ENCODE measurements around the gene FHIT. TPM values are rescaled to one million over a fixed set of nuclear protein-coding genes. Genes with fewer than 3 reads are reported as not detected.

Gene FHIT
- total and polyA plus RNA-seq, 7 donors = 0.98 to 10.4 (median 4.0) TPM

DNA sequence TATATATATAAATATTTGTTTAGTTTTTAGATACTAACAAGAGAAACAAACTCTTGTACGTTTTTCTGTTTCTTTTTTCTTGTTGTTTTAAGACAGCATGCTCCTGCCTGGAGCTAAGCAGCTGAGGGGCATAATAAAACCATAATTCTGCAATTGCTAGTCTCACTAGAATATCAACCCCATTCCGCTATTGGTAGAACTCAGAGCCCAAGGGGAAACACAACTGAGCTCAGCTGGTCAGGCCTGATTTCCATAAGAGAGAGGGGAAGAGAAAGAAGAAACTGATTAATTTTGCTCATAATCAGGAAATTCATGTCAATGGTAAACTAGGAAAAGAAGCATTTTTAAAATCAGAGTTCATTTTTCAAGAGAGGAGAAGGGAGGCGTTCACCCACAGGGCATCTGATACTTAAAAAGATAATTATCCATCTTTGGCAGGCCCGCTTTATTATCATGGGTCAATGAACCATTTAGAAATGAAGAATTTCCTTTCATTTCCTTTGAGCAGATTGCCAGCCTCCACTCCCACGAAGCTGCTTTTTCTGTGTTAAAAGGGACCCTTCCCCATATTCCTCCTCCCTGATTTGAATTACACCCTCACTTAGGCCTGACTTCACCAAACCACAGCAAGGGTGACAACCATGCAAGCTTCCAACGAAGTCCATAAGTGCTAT is 1236.1 kb downstream of the FHIT start:
- TF ChIP-seq, protein P1, sequence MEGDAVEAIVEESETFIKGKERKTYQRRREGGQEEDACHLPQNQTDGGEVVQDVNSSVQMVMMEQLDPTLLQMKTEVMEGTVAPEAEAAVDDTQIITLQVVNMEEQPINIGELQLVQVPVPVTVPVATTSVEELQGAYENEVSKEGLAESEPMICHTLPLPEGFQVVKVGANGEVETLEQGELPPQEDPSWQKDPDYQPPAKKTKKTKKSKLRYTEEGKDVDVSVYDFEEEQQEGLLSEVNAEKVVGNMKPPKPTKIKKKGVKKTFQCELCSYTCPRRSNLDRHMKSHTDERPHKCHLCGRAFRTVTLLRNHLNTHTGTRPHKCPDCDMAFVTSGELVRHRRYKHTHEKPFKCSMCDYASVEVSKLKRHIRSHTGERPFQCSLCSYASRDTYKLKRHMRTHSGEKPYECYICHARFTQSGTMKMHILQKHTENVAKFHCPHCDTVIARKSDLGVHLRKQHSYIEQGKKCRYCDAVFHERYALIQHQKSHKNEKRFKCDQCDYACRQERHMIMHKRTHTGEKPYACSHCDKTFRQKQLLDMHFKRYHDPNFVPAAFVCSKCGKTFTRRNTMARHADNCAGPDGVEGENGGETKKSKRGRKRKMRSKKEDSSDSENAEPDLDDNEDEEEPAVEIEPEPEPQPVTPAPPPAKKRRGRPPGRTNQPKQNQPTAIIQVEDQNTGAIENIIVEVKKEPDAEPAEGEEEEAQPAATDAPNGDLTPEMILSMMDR (IDR thresholded peaks at IDR 0.05) = no peak
- Histone ChIP-seq H3K27me3 (ENCODE audit: insufficient read depth in 3 of 3, low read length in 2 of 3) (no peaks in the 10 kb centered on the region), H3K4me3 (no peak overlapping the region), H3K9me3 (no peaks in the 10 kb centered on the region), H3K36me3 (ENCODE audit: insufficient read depth in 1 of 2, low read depth in 1 of 2) (no peaks in the 10 kb centered on the region), H3K27ac (no peak overlapping the region), H3K4me1 (no peaks in the 10 kb centered on the region)
- ATAC-seq = no peak
- 83 to 90% (median 83%) methylated on average over 6 of the region's 6 CpGs for WGBS, 3 donors
- intact Hi-C loops (cut with DNase I) = no loop called here
- no peak for DNase-seq

DNA sequence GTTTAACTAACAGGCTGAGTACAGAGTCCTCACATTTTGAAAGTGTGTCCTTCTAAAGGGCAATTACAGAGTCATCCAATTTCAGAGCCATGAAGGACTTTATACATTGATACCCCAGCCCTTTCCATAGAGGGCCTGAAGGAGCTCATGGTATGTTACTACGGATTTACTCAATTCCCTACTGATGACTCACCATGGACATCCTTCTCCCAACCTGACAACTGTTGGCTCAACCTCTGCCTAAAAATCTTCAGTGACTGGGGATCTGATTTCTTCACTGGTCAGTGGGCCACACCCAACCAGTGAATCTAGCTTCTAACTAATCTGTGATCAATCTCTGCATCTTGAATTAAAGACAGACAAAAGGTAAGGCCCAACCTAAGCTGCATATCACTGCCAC is 1238.0 kb downstream of the FHIT start:
- DNase-seq (no peak), ATAC-seq (no peak)
- H3K36me3 ChIP-seq (ENCODE audit: insufficient read depth in 1 of 2, low read depth in 1 of 2) = no peaks in the 10 kb centered on the region
- H3K4me3 ChIP-seq = no peak overlapping the region
- 41 to 59% (median 45%) methylated on average over 1 of the region's 1 CpG for WGBS, 3 donors
- H3K4me1 ChIP-seq = no peaks in the 10 kb centered on the region
- intact Hi-C loops (cut with DNase I) = no loop called here
- no peaks in the 10 kb centered on the region for H3K27me3 ChIP-seq (ENCODE audit: insufficient read depth in 3 of 3, low read length in 2 of 3)
- TF ChIP-seq, protein P1 (IDR thresholded peaks at IDR 0.05) = no peak
- H3K27ac ChIP-seq = no peak overlapping the region
- no peaks in the 10 kb centered on the region for H3K9me3 ChIP-seq

DNA sequence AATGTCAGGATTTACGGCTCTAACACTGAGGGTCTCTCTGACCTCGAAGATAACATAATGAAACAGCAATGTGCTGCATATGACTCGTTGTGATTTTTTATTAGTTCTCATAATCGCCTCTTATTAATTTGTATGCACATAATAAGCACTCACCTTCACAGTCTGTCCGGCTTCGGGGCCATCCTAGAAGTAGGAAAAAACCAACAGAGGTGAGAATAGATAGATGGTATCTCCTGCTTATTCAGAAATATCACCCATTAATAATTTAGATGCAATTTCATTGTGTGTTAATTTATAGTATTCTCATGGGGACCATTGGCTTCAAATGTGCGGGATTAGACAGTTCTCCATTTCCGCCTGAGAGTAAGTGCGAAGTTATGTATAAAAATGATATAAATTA is 1240.0 kb downstream of the FHIT start:
- H3K9me3 ChIP-seq = no peaks in the 10 kb centered on the region
- no peaks in the 10 kb centered on the region for H3K36me3 ChIP-seq (ENCODE audit: insufficient read depth in 1 of 2, low read depth in 1 of 2)
- no peaks in the 10 kb centered on the region for H3K27me3 ChIP-seq (ENCODE audit: insufficient read depth in 3 of 3, low read length in 2 of 3)
- no peak for DNase-seq
- no peak overlapping the region for H3K27ac ChIP-seq
- no peak overlapping the region for H3K4me3 ChIP-seq
- WGBS, 3 donors = 77 to 86% (median 84%) methylated on average over 9 of the region's 9 CpGs
- no peaks in the 10 kb centered on the region for H3K4me1 ChIP-seq
- TF ChIP-seq, protein P1 (IDR thresholded peaks at IDR 0.05) = no peak
- no peak for ATAC-seq
- intact Hi-C loops (cut with DNase I) = no loop called here

DNA sequence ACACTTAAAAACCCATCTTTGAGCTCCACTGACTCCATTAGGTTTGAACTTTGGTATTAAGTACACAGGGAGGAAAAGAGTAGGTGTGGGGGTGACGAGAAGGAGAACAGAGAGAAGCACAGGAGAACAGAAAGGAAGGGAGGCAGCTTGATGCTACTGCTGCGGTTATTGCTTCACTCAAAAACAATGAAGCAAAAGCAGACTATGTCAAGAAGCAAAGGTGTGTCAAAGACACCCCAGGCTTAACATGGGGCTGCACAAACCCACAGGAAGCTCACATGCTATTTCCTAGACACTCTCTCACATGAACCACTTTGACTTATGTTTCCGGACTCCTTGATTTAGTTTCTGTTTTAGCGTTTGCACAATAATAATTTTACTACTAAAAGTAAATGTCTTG is 1240.5 kb downstream of the FHIT start:
- no peak overlapping the region for H3K4me3 ChIP-seq
- H3K27ac ChIP-seq = no peak overlapping the region
- TF ChIP-seq, protein P1 (IDR thresholded peaks at IDR 0.05) = no peak
- DNase-seq = no peak
- WGBS, 3 donors = 62 to 71% (median 68%) methylated on average over 4 of the region's 4 CpGs
- no peaks in the 10 kb centered on the region for H3K36me3 ChIP-seq (ENCODE audit: insufficient read depth in 1 of 2, low read depth in 1 of 2)
- no peaks in the 10 kb centered on the region for H3K9me3 ChIP-seq
- no peak for ATAC-seq
- intact Hi-C loops (cut with DNase I) = no loop called here
- no peaks in the 10 kb centered on the region for H3K27me3 ChIP-seq (ENCODE audit: insufficient read depth in 3 of 3, low read length in 2 of 3)
- no peaks in the 10 kb centered on the region for H3K4me1 ChIP-seq

DNA sequence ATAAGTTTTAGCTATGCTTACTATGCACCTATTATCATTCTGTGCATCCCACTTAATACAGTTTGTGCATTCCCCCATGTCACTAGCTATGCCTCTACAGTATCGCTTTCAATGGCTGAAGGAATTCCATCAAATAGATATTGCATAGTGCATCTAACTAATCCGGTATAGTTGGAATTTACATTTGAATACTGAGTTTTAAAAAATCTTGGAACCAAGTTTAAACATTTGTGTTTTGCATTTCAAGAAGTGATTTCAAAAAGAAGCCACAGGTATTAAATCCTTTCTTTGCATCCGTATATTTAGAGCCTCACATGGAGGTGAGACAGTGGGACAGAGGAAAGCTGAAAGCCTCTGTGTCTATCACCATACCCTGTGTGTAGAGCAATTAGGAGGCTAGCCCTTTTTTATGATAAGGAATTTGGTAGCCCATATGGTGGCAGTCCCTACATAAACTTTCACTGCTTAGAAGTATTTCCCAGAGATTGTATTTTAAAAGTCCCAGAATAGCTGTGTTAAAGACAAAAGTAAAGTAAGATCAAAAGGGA is 1241.2 kb downstream of the FHIT start:
- 83 to 91% (median 85%) methylated on average over 3 of the region's 3 CpGs for WGBS, 3 donors

More for the DNA sequence above, 1241.2 kb downstream of the FHIT start:
- H3K27me3 ChIP-seq (ENCODE audit: insufficient read depth in 3 of 3, low read length in 2 of 3) = no peaks in the 10 kb centered on the region
- intact Hi-C loops (cut with DNase I) = no loop called here
- H3K4me3 ChIP-seq = no peak overlapping the region
- TF ChIP-seq, protein P1 (IDR thresholded peaks at IDR 0.05) = no peak
- no peak overlapping the region for H3K27ac ChIP-seq
- no peaks in the 10 kb centered on the region for H3K9me3 ChIP-seq
- no peak for ATAC-seq
- H3K4me1 ChIP-seq = no peaks in the 10 kb centered on the region
- no peak for DNase-seq
- H3K36me3 ChIP-seq (ENCODE audit: insufficient read depth in 1 of 2, low read depth in 1 of 2) = no peaks in the 10 kb centered on the region

All from psoas muscle (tissue), 8 donors.